ENCODE results near the gene IL9R. TPM values are rescaled to one million over a fixed set of nuclear protein-coding genes. Genes with fewer than 3 reads are reported as not detected.
"Not testable (repeated sequence)": the region's sequence is repeated elsewhere in the genome, so short reads cannot be mapped to it uniquely, and the experiment has no call there.

Gene IL9R
- total RNA-seq, 1 experiment from 2014 or later: not detected

DNA sequence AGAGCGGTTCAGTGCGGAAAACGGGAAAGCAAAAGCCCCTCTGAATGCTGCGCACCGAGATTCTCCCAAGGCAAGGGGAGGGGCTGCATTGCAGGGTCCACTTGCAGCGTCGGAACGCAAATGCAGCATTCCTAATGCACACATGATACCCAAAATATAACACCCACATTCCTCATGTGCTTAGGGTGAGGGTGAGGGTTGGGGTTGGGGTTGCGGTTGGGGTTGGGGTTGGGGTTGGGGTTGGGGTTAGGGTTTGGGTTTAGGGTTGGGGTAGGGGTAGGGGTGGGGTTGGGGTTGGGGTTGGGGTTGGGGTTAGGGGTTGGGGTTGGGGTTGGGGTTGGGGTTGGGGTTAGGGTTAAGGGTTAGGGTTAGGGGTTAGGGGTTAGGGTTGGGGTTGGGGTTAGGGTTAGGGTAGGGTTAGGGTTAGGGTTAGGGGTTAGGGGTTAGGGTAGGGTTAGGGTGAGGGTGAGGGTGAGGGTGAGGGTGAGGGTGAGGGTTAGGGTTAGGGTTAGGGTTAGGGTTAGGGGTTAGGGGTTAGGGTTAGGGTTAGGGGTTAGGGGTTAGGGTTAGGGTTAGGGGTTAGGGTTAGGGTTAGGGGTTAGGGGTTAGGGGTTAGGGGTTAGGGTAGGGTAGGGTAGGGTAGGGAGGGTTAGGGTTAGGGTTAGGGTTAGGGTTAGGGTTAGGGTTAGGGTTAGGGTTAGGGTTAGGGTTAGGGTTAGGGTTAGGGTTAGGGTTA, 32.4 kb downstream of the IL9R start:
- not testable (repeated sequence) for DNase-seq (ENCODE audit: low read depth)

DNA sequence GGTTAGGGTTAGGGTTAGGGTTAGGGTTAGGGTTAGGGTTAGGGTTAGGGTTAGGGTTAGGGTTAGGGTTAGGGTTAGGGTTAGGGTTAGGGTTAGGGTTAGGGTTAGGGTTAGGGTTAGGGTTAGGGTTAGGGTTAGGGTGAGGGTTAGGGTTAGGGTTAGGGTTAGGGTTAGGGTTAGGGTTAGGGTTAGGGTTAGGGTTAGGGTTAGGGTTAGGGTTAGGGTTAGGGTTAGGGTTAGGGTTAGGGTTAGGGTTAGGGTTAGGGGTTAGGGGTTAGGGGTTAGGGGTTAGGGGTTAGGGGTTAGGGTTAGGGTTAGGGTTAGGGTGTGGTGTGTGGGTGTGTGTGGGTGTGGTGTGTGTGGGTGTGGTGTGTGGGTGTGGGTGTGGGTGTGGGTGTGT, 33.0 kb downstream of the IL9R start:
- DNase-seq (ENCODE audit: low read depth): not testable (repeated sequence)

Other genes with a start within 250 kb of the IL9R start
- gene VAMP7, start 116.4 kb upstream of the IL9R start, total RNA-seq (2014; rRNA removed; shearing (Covaris generic)): 119 and 143 TPM in 2 replicates

All from M059J (cell line).